Gastrocnemius medialis (tissue), 4 donors: ENCODE measurements around the gene ZNF503. TPM values are rescaled to one million over a fixed set of nuclear protein-coding genes. Genes with fewer than 3 reads are reported as not detected.
"Not testable (repeated sequence)": the region's sequence is repeated elsewhere in the genome, so short reads cannot be mapped to it uniquely, and the experiment has no call there.

Experiments
- ATAC-seq, 2 donors: fragments of 150-250 bp; one replicate each; pipeline ENCODE4 v1.9.1; 2016
- DNase-seq, 2 donors: peaks; one replicate each; pipeline ENCODE4 v3.0.0-alpha.2; 2019
- H3K27ac ChIP-seq, 4 donors: fragments of 200-600 bp; sonication (generic); 1 replicate in 1 of 4; 2 replicates in 3 of 4; pipeline ENCODE4 v1.5.1; 2016 to 2018; ENCODE audit warnings: mild to moderate bottlenecking in 2 of 4, moderate library complexity in 1 of 4
- H3K27me3 ChIP-seq, 3 donors: fragments of 200-600 bp; sonication (generic) in 2 of 3; 1 replicate in 1 of 3; 2 replicates in 2 of 3; pipeline versions ENCODE4 v1.5.1 to v1.6.0; 2016 to 2019; ENCODE audit warnings: mild to moderate bottlenecking in 1 of 3, moderate library complexity in 1 of 3
- H3K36me3 ChIP-seq, 2 donors: fragments of 200-600 bp; sonication (generic) in 1 of 2; one replicate each; pipeline ENCODE4 v1.5.1; 2017 to 2018
- H3K4me1 ChIP-seq, 2 donors: fragments of 200-600 bp; sonication (generic) in 1 of 2; one replicate each; pipeline ENCODE4 v1.5.1; 2016 to 2017; ENCODE audit warnings: mild to moderate bottlenecking in 2 of 2
- H3K4me3 ChIP-seq, 4 donors: fragments of 200-600 bp; sonication (generic) in 3 of 4; 1 replicate in 1 of 4; 2 replicates in 3 of 4; pipeline ENCODE4 v1.5.1; 2016 to 2019; ENCODE audit warnings: mild to moderate bottlenecking in 2 of 4
- H3K9me3 ChIP-seq, 3 donors: fragments of 200-600 bp; sonication (generic) in 2 of 3; 1 replicate in 1 of 3; 2 replicates in 2 of 3; pipeline ENCODE4 v1.5.1; 2016 to 2019
- POLR2A ChIP-seq, 2 donors: fragments of 450-650 bp; IDR thresholded peaks; one replicate each; pipeline ENCODE4 v1.6.1; 2017; ENCODE audit warnings: antibody characterized with exemption in 2 of 2, mild to moderate bottlenecking in 2 of 2, moderate library complexity in 2 of 2
- in situ Hi-C, 4 donors: fragments of 200-750 bp; cut with MboI; loops; one replicate each; pipeline versions ENCODE4 v1.15.0 to v1.8.0; 2017; ENCODE audit warnings: low sequenced_read_pairs in 4 of 4
- intact Hi-C: fragments of 100-400 bp; cut with DNase I; formaldehyde crosslinking; loops from one replicate; pipeline ENCODE4 v1.15.1; 2023; ENCODE audit warnings: low total_unique reads
- total RNA-seq, 4 donors: library from RNA; depleted of rRNA; stranded (reverse); fragments of >200 nt; gene quantifications; one replicate each; pipeline versions ENCODE4 v1.1.0 to v1.2.3, GENCODE V29; 2016
- TF ChIP-seq, protein P1 (sequence below), 5 experiments: fragments of 450-650 bp in 3 of 5; fragments of 200-600 bp in 2 of 5; sonication (generic) in 2 of 5; IDR thresholded peaks in 4 of 5; conservative IDR thresholded peaks in 1 of 5; 1 replicate in 4 of 5; 2 replicates in 1 of 5; pipeline ENCODE4 v1.5.1; 2016 to 2019; ENCODE audit warnings: antibody characterized with exemption in 5 of 5, mild to moderate bottlenecking in 3 of 5, moderate library complexity in 3 of 5

Gene ZNF503
- total RNA-seq, 4 donors from 2014 or later: 1.7 to 2.0 (median 1.8) TPM

DNA sequence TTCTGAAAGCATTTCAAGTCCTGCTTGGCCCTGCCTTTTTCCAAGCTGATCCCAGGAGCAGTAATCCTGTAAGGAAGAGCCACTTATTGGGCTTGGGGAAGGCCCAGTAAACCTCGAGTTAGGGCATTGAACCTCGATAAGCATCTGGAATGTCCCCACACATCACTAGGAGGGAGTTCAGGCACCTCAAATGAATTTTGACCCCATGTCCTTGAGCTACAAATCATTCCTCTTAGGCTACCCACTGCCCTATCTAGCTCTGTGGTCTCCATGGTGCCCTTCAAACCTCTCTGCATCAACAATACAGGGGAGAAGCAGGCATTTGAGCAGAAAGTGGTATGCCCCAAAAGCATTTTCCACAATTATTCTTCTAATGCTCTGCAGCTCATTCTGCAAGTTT lies 33.7 kb downstream of the ZNF503 start:
- ATAC-seq: no peak
- no peaks in the 10 kb centered on the region for H3K9me3 ChIP-seq
- H3K27me3 ChIP-seq: no peaks in the 10 kb centered on the region
- H3K4me3 ChIP-seq: no peak overlapping the region
- in situ Hi-C loops (no loop called here), intact Hi-C loops (no loop called here)
- H3K27ac ChIP-seq: no peak overlapping the region
- H3K36me3 ChIP-seq: no peaks in the 10 kb centered on the region
- H3K4me1 ChIP-seq: no peaks in the 10 kb centered on the region
- no peak for DNase-seq
- no peak for TF ChIP-seq POLR2A (IDR thresholded peaks at IDR 0.05)
- TF ChIP-seq, protein P1, sequence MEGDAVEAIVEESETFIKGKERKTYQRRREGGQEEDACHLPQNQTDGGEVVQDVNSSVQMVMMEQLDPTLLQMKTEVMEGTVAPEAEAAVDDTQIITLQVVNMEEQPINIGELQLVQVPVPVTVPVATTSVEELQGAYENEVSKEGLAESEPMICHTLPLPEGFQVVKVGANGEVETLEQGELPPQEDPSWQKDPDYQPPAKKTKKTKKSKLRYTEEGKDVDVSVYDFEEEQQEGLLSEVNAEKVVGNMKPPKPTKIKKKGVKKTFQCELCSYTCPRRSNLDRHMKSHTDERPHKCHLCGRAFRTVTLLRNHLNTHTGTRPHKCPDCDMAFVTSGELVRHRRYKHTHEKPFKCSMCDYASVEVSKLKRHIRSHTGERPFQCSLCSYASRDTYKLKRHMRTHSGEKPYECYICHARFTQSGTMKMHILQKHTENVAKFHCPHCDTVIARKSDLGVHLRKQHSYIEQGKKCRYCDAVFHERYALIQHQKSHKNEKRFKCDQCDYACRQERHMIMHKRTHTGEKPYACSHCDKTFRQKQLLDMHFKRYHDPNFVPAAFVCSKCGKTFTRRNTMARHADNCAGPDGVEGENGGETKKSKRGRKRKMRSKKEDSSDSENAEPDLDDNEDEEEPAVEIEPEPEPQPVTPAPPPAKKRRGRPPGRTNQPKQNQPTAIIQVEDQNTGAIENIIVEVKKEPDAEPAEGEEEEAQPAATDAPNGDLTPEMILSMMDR (IDR thresholded peaks at IDR 0.05 in 4 of 5, conservative IDR thresholded peaks at IDR 0.05 in 1 of 5): no peak

DNA sequence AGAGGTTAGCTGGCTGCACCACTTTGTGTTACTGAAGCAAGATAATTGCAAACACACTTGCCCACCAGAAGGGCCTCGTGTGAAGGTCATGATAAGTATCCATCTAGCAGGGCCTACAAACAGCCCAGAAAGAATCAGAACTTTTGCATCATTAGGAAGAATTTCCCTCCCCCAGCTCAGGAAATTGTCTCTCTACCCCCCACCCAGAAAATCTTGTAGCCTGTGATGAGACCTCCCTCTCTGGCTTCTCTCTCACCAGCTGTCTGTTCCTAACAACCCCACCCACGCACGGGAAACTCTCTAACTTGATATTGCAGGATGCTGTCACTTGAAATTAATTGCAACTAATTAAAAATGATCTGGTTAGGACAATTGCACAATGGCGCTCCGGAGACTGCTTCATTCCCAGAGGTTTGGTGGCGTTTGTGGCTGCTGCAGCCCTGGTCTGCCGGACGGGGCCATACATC lies 34.5 kb downstream of the ZNF503 start:
- no peak for ATAC-seq
- H3K36me3 ChIP-seq: no peaks in the 10 kb centered on the region
- TF ChIP-seq, protein P1 (IDR thresholded peaks at IDR 0.05 in 4 of 5, conservative IDR thresholded peaks at IDR 0.05 in 1 of 5): no peak
- TF ChIP-seq POLR2A (IDR thresholded peaks at IDR 0.05): no peak
- intact Hi-C loops: no loop called here
- no peaks in the 10 kb centered on the region for H3K4me1 ChIP-seq
- DNase-seq: no peak
- no peak overlapping the region for H3K27ac ChIP-seq
- H3K27me3 ChIP-seq: no peaks in the 10 kb centered on the region
- in situ Hi-C loops: no loop called here
- no peaks in the 10 kb centered on the region for H3K9me3 ChIP-seq
- no peak overlapping the region for H3K4me3 ChIP-seq

DNA sequence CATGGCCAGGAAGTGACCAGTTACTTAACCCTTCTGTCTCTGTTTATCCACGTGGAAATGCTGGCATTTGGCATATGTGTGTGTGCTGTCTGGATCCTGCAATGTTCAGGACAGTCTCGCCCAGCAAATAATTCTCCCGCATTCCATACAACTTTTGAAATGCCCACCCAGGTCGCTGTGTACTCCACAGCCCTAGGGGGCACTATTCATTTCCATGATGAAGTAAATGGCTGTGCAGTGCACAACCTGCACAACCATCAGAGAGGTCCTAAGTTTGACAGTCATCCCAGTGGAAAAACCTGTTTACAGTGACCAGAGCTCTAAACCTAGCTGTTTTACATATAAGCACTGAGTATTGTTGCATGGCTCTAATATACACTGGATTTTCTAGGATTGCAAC lies 38.1 kb downstream of the ZNF503 start:
- in situ Hi-C loops (no loop called here), intact Hi-C loops (no loop called here)
- Histone ChIP-seq H3K27me3 (no peaks in the 10 kb centered on the region), H3K4me1 (no peaks in the 10 kb centered on the region), H3K27ac (no peak overlapping the region), H3K36me3 (no peaks in the 10 kb centered on the region), H3K9me3 (no peaks in the 10 kb centered on the region), H3K4me3 (no peak overlapping the region)
- no peak for TF ChIP-seq POLR2A (IDR thresholded peaks at IDR 0.05)
- ATAC-seq (no peak), DNase-seq (no peak)

DNA sequence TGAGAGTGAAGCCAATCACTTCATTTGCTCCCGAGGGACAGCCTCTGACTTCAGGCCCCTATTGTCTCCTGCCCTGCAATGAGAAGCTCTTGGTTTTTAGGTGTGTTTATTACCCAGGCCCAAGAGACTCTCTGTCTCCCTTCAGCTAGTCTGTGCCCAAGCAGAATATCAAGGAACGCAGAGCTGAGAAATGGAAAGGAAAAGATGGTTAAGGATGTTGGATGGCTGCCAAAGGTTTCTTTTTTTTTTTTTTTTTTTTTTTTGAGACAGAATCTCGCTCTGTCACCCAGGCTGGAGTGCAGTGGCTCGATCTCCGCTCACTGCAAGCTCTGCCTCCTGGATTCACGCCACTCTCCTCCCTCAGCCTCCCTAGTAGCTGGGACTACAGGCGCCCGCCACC lies 41.7 kb downstream of the ZNF503 start:
- H3K36me3 ChIP-seq, H3K4me3 ChIP-seq, H3K4me1 ChIP-seq, in situ Hi-C loops, DNase-seq, ATAC-seq, H3K27me3 ChIP-seq, H3K9me3 ChIP-seq, H3K27ac ChIP-seq, intact Hi-C loops: not testable (repeated sequence)

DNA sequence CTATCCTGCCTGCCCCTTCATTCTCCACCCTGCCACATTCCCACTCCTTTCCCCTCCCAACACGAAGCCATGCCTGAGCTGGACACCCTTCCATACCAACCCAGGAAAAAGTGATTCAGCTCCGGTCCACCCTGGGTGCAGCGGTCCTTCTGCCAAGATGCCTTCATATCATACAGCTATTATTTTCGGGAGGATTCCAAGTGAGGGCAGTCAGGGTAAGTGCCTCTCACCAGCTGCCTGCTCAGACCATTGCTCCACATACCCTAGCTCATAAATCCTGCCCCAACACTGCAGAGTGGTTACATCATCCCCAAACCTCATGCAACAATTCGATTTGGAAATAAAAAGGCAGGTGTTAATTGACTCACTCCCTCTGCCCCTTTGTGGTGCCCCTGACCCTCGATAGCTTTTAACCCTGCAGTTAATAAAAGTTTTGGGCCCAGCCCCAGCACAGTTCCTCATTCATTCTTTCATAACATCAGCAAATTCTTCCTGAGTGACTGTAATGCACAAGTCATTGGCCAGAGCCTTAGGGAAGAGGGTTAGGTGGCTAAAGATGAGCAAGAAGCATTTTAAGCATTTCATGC lies 42.6 kb downstream of the ZNF503 start:
- in situ Hi-C loops (no loop called here), intact Hi-C loops (no loop called here)
- ATAC-seq: peak in 1 of 2 donors; percentile 75

More for the DNA sequence above, 42.6 kb downstream of the ZNF503 start:
- Histone ChIP-seq H3K9me3 (no peaks in the 10 kb centered on the region), H3K27me3 (no peaks in the 10 kb centered on the region), H3K36me3 (no peaks in the 10 kb centered on the region), H3K4me1 (no peaks in the 10 kb centered on the region), H3K27ac (no peak overlapping the region), H3K4me3 (no peak overlapping the region)
- no peak for DNase-seq
- TF ChIP-seq POLR2A (IDR thresholded peaks at IDR 0.05): no peak
- TF ChIP-seq, protein P1 (IDR thresholded peaks at IDR 0.05 in 4 of 5, conservative IDR thresholded peaks at IDR 0.05 in 1 of 5): no peak
